Mesenchymal stem cell (in vitro differentiated cells and primary cell): ENCODE measurements around the gene VPS16.

Source experiments
- DNase-seq: peaks from one replicate; pipeline ENCODE4 v3.0.0-alpha.2; 2013
- H2AFZ ChIP-seq: one replicate; pipeline ENCODE4 v1.6.1; 2013; ENCODE audit warnings: low read depth, mild to moderate bottlenecking, control low read depth, inconsistent platforms, low read length, moderate library complexity
- H2AK5ac ChIP-seq: 2 replicates; pipeline ENCODE4 v1.6.1; 2013; ENCODE audit warnings: low read length, moderate library complexity, mild to moderate bottlenecking, inconsistent platforms; ENCODE audit not compliant: severe bottlenecking
- H2BK120ac ChIP-seq: one replicate; pipeline ENCODE4 v1.6.1; 2013; ENCODE audit warnings: low read depth, mild to moderate bottlenecking, inconsistent platforms, low read length, moderate library complexity
- H2BK12ac ChIP-seq, 2 experiments: one replicate each; pipeline ENCODE4 v1.6.1; 2013; ENCODE audit warnings: inconsistent platforms in 2 of 2, low read length in 2 of 2, mild to moderate bottlenecking in 2 of 2, moderate library complexity in 2 of 2, control low read depth in 1 of 2
- H2BK15ac ChIP-seq: one replicate; pipeline ENCODE4 v1.6.1; 2013; ENCODE audit warnings: mild to moderate bottlenecking, low read depth, inconsistent platforms; ENCODE audit not compliant: poor library complexity, severe bottlenecking
- H2BK5ac ChIP-seq: 2 replicates; pipeline ENCODE4 v1.6.1; 2013; ENCODE audit warnings: low read depth, mild to moderate bottlenecking, low read length, control low read depth, inconsistent platforms; ENCODE audit not compliant: poor library complexity, severe bottlenecking
- H3K14ac ChIP-seq, 2 experiments: one replicate each; pipeline ENCODE4 v1.6.1; 2013; ENCODE audit warnings: inconsistent platforms in 2 of 2, low read length in 2 of 2, control low read depth in 1 of 2, mild to moderate bottlenecking in 1 of 2, moderate library complexity in 1 of 2
- H3K18ac ChIP-seq, 2 experiments: one replicate each; pipeline ENCODE4 v1.6.1; 2013; ENCODE audit warnings: inconsistent platforms in 2 of 2, low read length in 2 of 2, control low read depth in 1 of 2, low read depth in 1 of 2, mild to moderate bottlenecking in 1 of 2
- H3K23ac ChIP-seq, 2 experiments: one replicate each; pipeline ENCODE4 v1.6.1; 2013; ENCODE audit warnings: inconsistent platforms in 2 of 2, low read length in 2 of 2, mild to moderate bottlenecking in 2 of 2, moderate library complexity in 2 of 2, control low read depth in 1 of 2
- H3K27ac ChIP-seq: 2 replicates; pipeline ENCODE4 v1.5.1; 2013; ENCODE audit warnings: mild to moderate bottlenecking, moderate library complexity, low read length, control low read depth, inconsistent platforms; ENCODE audit not compliant: poor library complexity, severe bottlenecking
- H3K27me3 ChIP-seq, 2 experiments: 2 replicates each; pipeline versions ENCODE4 v1.6.1 to v1.7.0; 2013; ENCODE audit warnings: low read length in 2 of 2, mild to moderate bottlenecking in 2 of 2, moderate library complexity in 2 of 2, control low read depth in 1 of 2, inconsistent platforms in 1 of 2; ENCODE audit not compliant: control insufficient read depth in 1 of 2, insufficient read depth in 1 of 2
- H3K36me3 ChIP-seq, 2 experiments: 2 replicates each; pipeline versions ENCODE4 v1.6.1 to v1.7.0; 2013; ENCODE audit warnings: low read length in 2 of 2, control low read depth in 1 of 2, inconsistent platforms in 1 of 2, low read depth in 1 of 2, mild to moderate bottlenecking in 1 of 2; ENCODE audit not compliant: insufficient read depth in 2 of 2, control insufficient read depth in 1 of 2
- H3K4ac ChIP-seq, 2 experiments: one replicate each; pipeline ENCODE4 v1.6.1; 2013; ENCODE audit warnings: inconsistent platforms in 2 of 2, low read length in 2 of 2, mild to moderate bottlenecking in 2 of 2, moderate library complexity in 2 of 2, control low read depth in 1 of 2, low read depth in 1 of 2
- H3K4me1 ChIP-seq: 2 replicates; pipeline ENCODE4 v1.6.1; 2013; ENCODE audit warnings: low read depth, low read length, control low read depth; ENCODE audit not compliant: control insufficient read depth, insufficient read depth
- H3K4me2 ChIP-seq: 2 replicates; pipeline ENCODE4 v1.6.1; 2013; ENCODE audit warnings: low read length, mild to moderate bottlenecking, inconsistent platforms; ENCODE audit not compliant: poor library complexity, severe bottlenecking
- H3K4me3 ChIP-seq, 2 experiments: 2 replicates each; pipeline versions ENCODE4 v1.5.1 to v1.7.0; 2013; ENCODE audit warnings: low read length in 2 of 2, mild to moderate bottlenecking in 2 of 2, control low read depth in 1 of 2, low read depth in 1 of 2; ENCODE audit not compliant: insufficient read depth in 1 of 2
- H3K79me1 ChIP-seq: replicated peaks from 2 replicates; pipeline ENCODE4 v1.6.1; 2013; ENCODE audit warnings: mild to moderate bottlenecking, control low read depth, low read length, inconsistent platforms; ENCODE audit not compliant: poor library complexity, severe bottlenecking
- H3K9ac ChIP-seq: 2 replicates; pipeline ENCODE4 v1.7.0; 2013; ENCODE audit warnings: mild to moderate bottlenecking, low read length, moderate library complexity
- H3K9me3 ChIP-seq: 2 replicates; pipeline ENCODE4 v1.7.0; 2013; ENCODE audit warnings: mild to moderate bottlenecking, low read length; ENCODE audit not compliant: control insufficient read depth
- H4K8ac ChIP-seq: one replicate; pipeline ENCODE4 v1.6.1; 2013; ENCODE audit warnings: inconsistent platforms, mild to moderate bottlenecking, low read length, moderate library complexity
- H4K91ac ChIP-seq: one replicate; pipeline ENCODE4 v1.6.1; 2013; ENCODE audit warnings: mild to moderate bottlenecking, low read length, inconsistent platforms
- WGBS: methylation state at CpG from one replicate; pipeline ENCODE4 v1.1.7; 2013; ENCODE audit warnings: mixed read lengths; 5-methylcytosine and 5-hydroxymethylcytosine counted together

VPS16 gene

DNA sequence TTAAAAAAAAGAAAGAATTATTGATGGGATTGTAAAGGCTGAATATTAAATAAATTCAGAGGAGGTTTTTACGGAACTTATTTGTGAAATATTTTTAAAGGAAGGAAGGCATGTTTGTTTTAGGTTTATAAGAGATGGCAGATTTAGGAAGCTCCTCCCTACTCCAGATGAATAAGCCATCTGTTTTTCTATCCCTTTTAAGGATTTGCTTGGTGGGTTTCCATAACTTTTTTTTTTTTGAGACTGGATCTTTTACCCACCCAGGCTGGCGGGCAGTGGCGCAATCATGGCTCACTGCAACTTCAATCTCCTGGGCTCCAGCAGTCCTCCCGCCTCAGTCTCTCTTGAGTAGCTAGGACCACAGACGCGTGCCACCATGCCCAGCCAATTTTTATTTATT, 63.1 kb downstream of the VPS16 start:
- Histone ChIP-seq H3K9me3 (no peaks in the 10 kb centered on the region), H4K91ac (no peak overlapping the region), H3K36me3 (peaks cover 0 to 5% of the 10 kb centered on the region in 2 experiments), H3K4ac (no peak overlapping the region), H3K18ac (no peak overlapping the region), H3K4me3 (no peak overlapping the region), H3K9ac (no peak overlapping the region), H2AK5ac (no peak overlapping the region), H4K8ac (no peak overlapping the region), H3K4me2 (no peak overlapping the region), H3K4me1 (no peaks in the 10 kb centered on the region), H3K27ac (no peak overlapping the region), H2AFZ (no peak overlapping the region), H2BK5ac (no peak overlapping the region), H3K27me3 (no peaks in the 10 kb centered on the region), H2BK15ac (no peak overlapping the region), H3K79me1 (peaks cover 22% of the 10 kb centered on the region), H2BK12ac (no peak overlapping the region), H3K23ac (no peak overlapping the region), H3K14ac (no peak overlapping the region), H2BK120ac (no peak overlapping the region)
- WGBS, result 100% methylated on average over 6 of the region's 6 CpGs
- no peak for DNase-seq

DNA sequence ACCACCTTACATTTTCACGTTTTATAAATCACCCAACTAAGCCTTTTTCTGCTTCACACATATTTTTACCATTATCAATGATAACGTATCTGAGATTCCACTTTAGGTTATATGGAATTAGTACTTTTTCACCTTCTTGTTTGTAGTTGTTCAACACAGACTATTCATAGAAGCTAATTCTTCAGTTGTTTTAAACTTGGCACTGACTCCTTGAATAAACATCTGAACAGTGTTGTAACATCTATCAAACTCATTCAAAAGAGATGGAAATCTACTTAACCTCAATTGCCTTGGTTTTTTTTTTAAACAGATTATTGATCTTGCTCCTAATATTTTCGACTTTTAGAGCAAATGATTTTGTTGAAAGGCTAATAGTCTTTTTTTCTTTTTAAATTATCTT, 67.0 kb downstream of the VPS16 start:
- no peak for DNase-seq
- H3K27ac ChIP-seq, result no peak overlapping the region
- WGBS, result 95% methylated on average over 2 of the region's 3 CpGs
- no peak overlapping the region for H2AFZ ChIP-seq
- peaks cover 0 to 8% of the 10 kb centered on the region in 2 experiments for H3K36me3 ChIP-seq
- no peaks in the 10 kb centered on the region for H3K9me3 ChIP-seq
- no peak overlapping the region for H2BK120ac ChIP-seq
- H3K14ac ChIP-seq, result no peak overlapping the region
- H3K4me3 ChIP-seq, result no peak overlapping the region
- H2BK15ac ChIP-seq, result no peak overlapping the region
- no peak overlapping the region for H2BK12ac ChIP-seq
- no peak overlapping the region for H2AK5ac ChIP-seq
- H3K4ac ChIP-seq, result no peak overlapping the region
- no peak overlapping the region for H4K91ac ChIP-seq
- H4K8ac ChIP-seq, result no peak overlapping the region
- H3K4me2 ChIP-seq, result no peak overlapping the region
- no peaks in the 10 kb centered on the region for H3K4me1 ChIP-seq
- no peak overlapping the region for H3K23ac ChIP-seq
- no peak overlapping the region for H3K9ac ChIP-seq
- H3K18ac ChIP-seq, result no peak overlapping the region
- peaks cover 25% of the 10 kb centered on the region for H3K79me1 ChIP-seq
- H2BK5ac ChIP-seq, result no peak overlapping the region
- no peaks in the 10 kb centered on the region for H3K27me3 ChIP-seq

DNA sequence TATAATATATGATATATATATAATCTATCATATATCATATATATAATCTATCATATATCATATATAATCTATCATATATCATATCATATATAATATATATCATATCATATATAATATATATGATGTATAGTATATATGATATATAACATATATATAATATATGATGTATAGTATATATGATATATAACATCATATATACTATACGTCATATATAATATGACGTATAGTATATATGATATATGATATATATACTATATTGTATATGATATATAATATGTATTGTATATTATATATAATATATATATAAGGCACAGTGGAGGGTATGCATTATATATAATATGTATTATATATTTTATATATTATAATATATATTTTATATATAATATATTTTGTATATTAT, 69.4 kb downstream of the VPS16 start:
- no peak for DNase-seq
- Histone ChIP-seq H3K36me3 (peaks cover 0 to 22% of the 10 kb centered on the region in 2 experiments), H3K14ac (no peak overlapping the region)

DNA sequence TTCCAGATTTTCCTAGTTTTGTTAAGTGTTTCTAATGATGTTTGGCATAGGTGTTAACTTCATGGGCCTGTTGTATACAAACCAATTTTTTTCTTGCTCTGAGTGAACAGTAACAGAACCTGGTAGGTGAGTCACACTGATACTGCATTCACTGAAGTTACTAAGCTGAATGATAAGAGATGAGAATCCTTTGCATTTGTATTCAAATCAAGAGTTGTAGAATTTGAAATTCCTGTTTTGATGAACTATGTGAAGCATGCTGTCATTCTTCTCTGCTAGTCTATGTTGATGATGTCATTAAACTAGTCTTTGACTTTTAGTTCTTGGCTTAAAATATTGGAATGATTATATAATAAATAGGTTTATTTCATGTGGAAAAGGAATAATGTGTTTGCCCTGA, 70.7 kb downstream of the VPS16 start:
- Histone ChIP-seq H2AK5ac (no peak overlapping the region), H2BK5ac (no peak overlapping the region), H3K79me1 (peaks cover 20% of the 10 kb centered on the region), H3K14ac (no peak overlapping the region), H3K36me3 (peaks cover 0 to 22% of the 10 kb centered on the region in 2 experiments), H2BK120ac (no peak overlapping the region), H3K27me3 (no peaks in the 10 kb centered on the region), H3K9me3 (no peaks in the 10 kb centered on the region), H3K9ac (no peak overlapping the region), H2AFZ (no peak overlapping the region), H3K4me3 (no peak overlapping the region), H2BK12ac (no peak overlapping the region), H3K23ac (no peak overlapping the region), H3K4me1 (no peaks in the 10 kb centered on the region), H4K91ac (no peak overlapping the region), H3K27ac (no peak overlapping the region), H3K4ac (no peak overlapping the region), H3K4me2 (no peak overlapping the region), H3K18ac (no peak overlapping the region), H4K8ac (no peak overlapping the region), H2BK15ac (no peak overlapping the region)
- DNase-seq, result no peak

More for the DNA sequence above, 69.4 kb downstream of the VPS16 start:
- Histone ChIP-seq H2AK5ac (no peak overlapping the region), H2BK12ac (no peak overlapping the region), H4K91ac (no peak overlapping the region), H3K9me3 (no peaks in the 10 kb centered on the region), H3K9ac (no peak overlapping the region), H3K4me2 (no peak overlapping the region), H3K79me1 (peaks cover 16% of the 10 kb centered on the region), H3K4ac (no peak overlapping the region), H2BK15ac (no peak overlapping the region), H3K4me1 (no peaks in the 10 kb centered on the region), H2BK120ac (no peak overlapping the region), H2BK5ac (no peak overlapping the region), H3K23ac (no peak overlapping the region), H3K4me3 (no peak overlapping the region), H4K8ac (no peak overlapping the region), H2AFZ (no peak overlapping the region), H3K18ac (no peak overlapping the region), H3K27ac (no peak overlapping the region), H3K27me3 (no peaks in the 10 kb centered on the region)
- no CpG with 5 or more reads among the region's 2 CpGs for WGBS
